Common myeloid progenitor, CD34-positive (primary cell): ENCODE measurements around the gene COL9A3.
"Not testable (repeated sequence)": the region's sequence is repeated elsewhere in the genome, so short reads cannot be mapped to it uniquely, and the experiment has no call there.

ENCODE experiments used
- CTCF ChIA-PET: fragments of 350-600 bp; sonication (Branson Sonifier 250); formaldehyde crosslinking; loops from one replicate; lab custom pipeline; 2021; ENCODE audit warnings: antibody characterized with exemption; lab: Charles Lee
- POLR2A ChIA-PET: fragments of 350-600 bp; sonication (Branson Sonifier 250); formaldehyde crosslinking; loops from one replicate; lab custom pipeline; 2021; ENCODE audit warnings: antibody characterized with exemption; lab: Charles Lee
- DNase-seq, 3 donors: peaks; one replicate each; pipeline versions ENCODE4 v3.0.0 to v3.0.0-alpha.2; 2013
- H3K27ac ChIP-seq, 2 experiments: 1 replicate in 1 of 2; 2 replicates in 1 of 2; pipeline ENCODE4 v1.7.0; 2013; ENCODE audit warnings: inconsistent platforms in 2 of 2, low read length in 2 of 2, mild to moderate bottlenecking in 2 of 2, low read depth in 1 of 2, moderate library complexity in 1 of 2; ENCODE audit not compliant: severe bottlenecking in 2 of 2, insufficient read depth in 1 of 2, poor library complexity in 1 of 2
- H3K27me3 ChIP-seq, 5 experiments: replicated peaks in 2 of 5; 1 replicate in 3 of 5; 2 replicates in 2 of 5; pipeline versions ENCODE4 v1.6.1 to v1.7.0; 2013; ENCODE audit warnings: low read length in 4 of 5, mild to moderate bottlenecking in 2 of 5, moderate library complexity in 2 of 5, inconsistent platforms in 1 of 5; ENCODE audit not compliant: insufficient read depth in 5 of 5, control insufficient read depth in 4 of 5
- H3K36me3 ChIP-seq, 4 experiments: 1 replicate in 2 of 4; 2 replicates in 2 of 4; pipeline versions ENCODE4 v1.6.1 to v1.7.0; 2013; ENCODE audit warnings: low read length in 3 of 4, control low read depth in 1 of 4, mild to moderate bottlenecking in 1 of 4; ENCODE audit not compliant: control insufficient read depth in 4 of 4, insufficient read depth in 4 of 4
- H3K4me1 ChIP-seq, 4 experiments: 1 replicate in 3 of 4; 2 replicates in 1 of 4; pipeline versions ENCODE4 v1.6.1 to v1.7.1; 2013; ENCODE audit warnings: low read length in 3 of 4, mild to moderate bottlenecking in 3 of 4, control low read depth in 1 of 4, inconsistent platforms in 1 of 4, moderate library complexity in 1 of 4; ENCODE audit not compliant: control insufficient read depth in 4 of 4, insufficient read depth in 4 of 4; ENCODE audit errors: control extremely low read depth in 1 of 4
- H3K4me3 ChIP-seq, 7 experiments: 1 replicate in 4 of 7; 2 replicates in 3 of 7; pipeline versions ENCODE4 v1.5.1 to v1.7.0; 2013; ENCODE audit warnings: mild to moderate bottlenecking in 7 of 7, low read length in 6 of 7, moderate library complexity in 6 of 7, inconsistent platforms in 2 of 7, low read depth in 2 of 7, control low read depth in 1 of 7; ENCODE audit not compliant: insufficient read depth in 4 of 7, control insufficient read depth in 1 of 7; ENCODE audit errors: extremely low read depth in 1 of 7
- H3K9me3 ChIP-seq, 5 experiments: 1 replicate in 4 of 5; 2 replicates in 1 of 5; pipeline versions ENCODE4 v1.6.1 to v1.7.1; 2013; ENCODE audit warnings: low read length in 4 of 5, mild to moderate bottlenecking in 2 of 5, inconsistent platforms in 1 of 5, low read depth in 1 of 5, moderate library complexity in 1 of 5; ENCODE audit not compliant: control insufficient read depth in 4 of 5, insufficient read depth in 2 of 5; ENCODE audit errors: control extremely low read depth in 1 of 5
- WGBS: methylation state at CpG from one replicate; pipeline ENCODE4 v1.1.5; 2013; ENCODE audit not compliant: insufficient coverage; 5-methylcytosine and 5-hydroxymethylcytosine counted together

COL9A3 gene

DNA sequence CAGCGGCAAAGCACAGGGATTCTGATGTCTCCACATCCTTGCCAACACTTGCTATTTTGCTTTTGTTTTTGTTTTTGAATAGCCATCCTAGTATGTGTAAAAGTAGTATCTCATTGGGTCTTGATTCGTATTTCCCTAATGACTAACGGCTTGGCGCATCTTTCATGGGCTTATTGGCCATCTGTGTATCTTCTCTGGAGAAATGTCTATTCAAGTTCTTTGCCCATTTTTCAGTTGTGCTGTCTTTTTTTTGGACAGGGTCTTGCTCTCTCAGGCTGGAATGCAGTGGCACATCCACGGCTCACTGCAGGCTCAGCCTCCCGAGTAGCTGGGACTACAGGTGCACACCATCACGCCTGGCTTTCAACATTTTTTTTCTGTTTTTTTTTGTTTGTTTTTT, 27.3 kb downstream of the COL9A3 start:
- no peak for DNase-seq
- WGBS: 100% methylated on average over 2 of the region's 7 CpGs
- Histone ChIP-seq H3K4me1 (no peaks in the 10 kb centered on the region), H3K9me3 (no peaks in the 10 kb centered on the region), H3K4me3 (no peak overlapping the region), H3K27ac (no peak overlapping the region), H3K36me3 (no peaks in the 10 kb centered on the region), H3K27me3 (no peaks in the 10 kb centered on the region)
- CTCF ChIA-PET: no interaction called here
- POLR2A ChIA-PET: no interaction called here

DNA sequence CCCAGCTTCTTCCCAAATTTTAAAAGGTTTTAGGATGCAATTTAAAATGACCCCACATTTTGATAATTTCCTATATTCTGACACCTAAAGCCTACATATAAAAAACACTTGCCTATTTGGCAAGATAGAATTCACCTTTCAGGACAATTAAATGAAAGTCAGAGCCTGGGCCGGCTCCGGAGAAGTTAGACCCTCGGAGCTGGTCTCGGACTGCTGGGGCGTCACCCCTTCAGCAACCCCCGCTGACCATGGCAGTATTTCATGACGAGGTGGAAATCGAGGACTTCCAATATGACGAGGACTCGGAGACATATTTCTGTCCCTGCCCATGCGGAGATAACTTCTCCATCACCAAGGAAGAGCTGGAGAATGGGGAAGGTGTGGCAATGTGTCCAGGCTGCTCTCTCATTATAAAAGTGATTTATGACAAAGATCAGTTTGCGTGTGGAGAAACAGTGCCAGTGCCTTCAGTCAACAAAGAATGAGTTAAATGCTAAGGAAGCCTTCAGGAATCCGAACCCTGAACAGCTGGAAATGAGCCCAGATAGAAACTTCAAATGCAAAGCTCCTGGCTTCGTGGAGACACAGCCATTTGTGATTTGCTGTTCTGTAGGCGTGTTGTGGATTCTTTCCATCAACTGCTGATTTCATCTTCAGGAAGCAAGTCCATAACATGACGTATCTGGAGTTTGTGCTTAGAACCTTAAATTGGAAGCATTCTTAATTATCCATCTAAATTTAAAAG, 28.7 kb downstream of the COL9A3 start:
- ChIA-PET CTCF (interaction anchor here (0.8 to 2.2 kb wide), 3 partner anchors 9 to 23 kb away, joined by 3 to 10 read pairs (median 3); no protein-coding TSS in a partner anchor), POLR2A (no interaction called here)
- no peak overlapping the region for H3K27ac ChIP-seq
- no peaks in the 10 kb centered on the region for H3K27me3 ChIP-seq
- H3K4me3 ChIP-seq: no peak overlapping the region
- no peak for DNase-seq
- H3K36me3 ChIP-seq: peaks cover 0 to 3% (median 1%) of the 10 kb centered on the region in 4 experiments
- 98% methylated on average over 10 of the region's 16 CpGs for WGBS
- no peaks in the 10 kb centered on the region for H3K9me3 ChIP-seq
- H3K4me1 ChIP-seq: no peaks in the 10 kb centered on the region

DNA sequence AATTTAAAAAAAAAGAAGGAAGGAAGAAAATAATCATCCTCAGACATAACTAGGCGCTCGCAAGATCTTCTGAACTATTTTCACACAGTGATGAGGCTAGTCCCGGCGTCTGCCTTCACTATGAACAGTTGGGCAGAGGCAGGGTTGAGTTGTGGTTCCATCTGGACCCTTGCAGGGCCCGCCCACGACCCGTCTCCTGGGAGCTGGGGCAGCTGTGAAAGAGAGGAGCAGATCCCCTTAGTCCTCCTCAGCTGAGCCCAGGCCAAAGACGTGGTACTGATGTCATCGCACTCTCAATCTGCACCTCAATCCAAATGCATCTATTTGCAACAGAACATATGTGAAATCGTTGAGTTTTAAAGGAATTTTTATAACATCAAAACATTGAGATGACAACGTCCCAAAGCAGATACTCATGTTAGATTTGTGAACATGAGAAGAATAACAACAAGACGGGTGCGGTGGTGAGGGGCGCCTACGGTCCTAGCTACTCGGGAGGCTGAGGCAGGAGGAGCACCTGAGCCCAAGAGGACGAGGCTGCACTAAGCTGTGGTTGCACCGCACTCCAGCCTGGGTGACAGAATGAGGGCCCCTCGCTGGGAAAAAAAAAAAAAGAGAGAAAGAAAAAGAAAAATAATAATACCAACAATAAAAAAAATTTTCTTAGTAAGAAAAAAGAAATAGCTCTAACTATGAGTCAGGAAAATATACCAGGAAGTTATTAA, 29.5 kb downstream of the COL9A3 start:
- Histone ChIP-seq H3K9me3 (no peaks in the 10 kb centered on the region), H3K27ac (no peak overlapping the region), H3K4me1 (no peaks in the 10 kb centered on the region), H3K27me3 (no peaks in the 10 kb centered on the region), H3K36me3 (peaks cover 0 to 3% (median 1%) of the 10 kb centered on the region in 4 experiments), H3K4me3 (no peak overlapping the region)
- no peak for DNase-seq
- 97% methylated on average over 6 of the region's 19 CpGs for WGBS
- ChIA-PET CTCF (interaction anchor here (1.1 to 2.2 kb wide), 4 partner anchors 10 to 30 kb away, joined by 3 to 10 read pairs (median 4); partner anchors contain the start of gene COL9A3), POLR2A (no interaction called here)

DNA sequence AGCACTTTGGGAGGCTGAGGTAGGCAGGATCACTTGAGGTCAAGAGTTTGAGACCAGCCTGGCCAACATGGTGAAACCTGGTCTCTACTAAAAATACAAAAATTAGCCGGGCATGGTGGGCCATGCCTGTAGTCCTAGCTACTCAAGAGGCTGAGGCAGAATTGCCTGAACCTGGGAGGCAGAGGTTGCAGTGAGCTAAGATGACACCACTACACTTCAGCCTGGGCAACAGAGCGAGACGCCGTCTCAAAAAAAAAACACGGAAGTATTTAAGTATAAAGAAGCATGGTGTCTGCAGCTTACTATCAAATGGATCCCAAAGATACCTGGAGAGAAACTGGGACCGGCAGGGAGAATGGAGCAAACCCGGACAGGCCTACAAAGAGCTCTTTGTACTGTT, 32.1 kb downstream of the COL9A3 start:
- DNase-seq, H3K4me1 ChIP-seq, H3K27me3 ChIP-seq, POLR2A ChIA-PET, H3K9me3 ChIP-seq, H3K4me3 ChIP-seq, H3K27ac ChIP-seq: not testable (repeated sequence)
- WGBS: 100% methylated on average over 6 of the region's 7 CpGs
- H3K36me3 ChIP-seq: peaks cover 2 to 17% (median 11%) of the 10 kb centered on the region in 4 experiments
- CTCF ChIA-PET: interaction anchor here (0.9 to 2.3 kb wide), 5 partner anchors 8 to 39 kb away, joined by 3 to 8 read pairs (median 4); no protein-coding TSS in a partner anchor

DNA sequence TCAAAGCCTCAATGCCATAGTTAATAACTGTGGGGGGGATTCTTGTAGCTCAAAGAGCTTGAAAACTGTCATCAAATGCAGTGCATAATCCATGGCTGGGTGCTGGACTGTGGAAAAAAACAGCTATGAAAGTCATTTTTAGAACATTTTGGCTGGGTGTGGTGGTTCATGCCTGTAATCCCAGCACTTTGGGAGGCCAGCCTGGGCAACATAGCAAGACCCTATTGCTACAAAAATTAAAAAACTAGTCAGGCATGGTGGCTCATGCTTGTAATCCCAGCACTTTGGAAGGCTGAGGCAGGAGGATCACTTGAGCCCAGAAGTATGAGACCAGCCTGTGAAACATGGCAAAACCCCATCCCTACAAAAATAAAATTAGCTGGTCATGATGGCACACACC, 32.6 kb downstream of the COL9A3 start:
- H3K36me3 ChIP-seq: peaks cover 2 to 22% (median 13%) of the 10 kb centered on the region in 4 experiments
- no peaks in the 10 kb centered on the region for H3K9me3 ChIP-seq
- no peaks in the 10 kb centered on the region for H3K4me1 ChIP-seq
- ChIA-PET CTCF (interaction anchor here (1.2 to 2.3 kb wide), 4 partner anchors 7 to 27 kb away, joined by 3 to 8 read pairs (median 4); no protein-coding TSS in a partner anchor), POLR2A (no interaction called here)
- H3K4me3 ChIP-seq: no peak overlapping the region
- no peak for DNase-seq
- H3K27ac ChIP-seq: no peak overlapping the region
- no peaks in the 10 kb centered on the region for H3K27me3 ChIP-seq

DNA sequence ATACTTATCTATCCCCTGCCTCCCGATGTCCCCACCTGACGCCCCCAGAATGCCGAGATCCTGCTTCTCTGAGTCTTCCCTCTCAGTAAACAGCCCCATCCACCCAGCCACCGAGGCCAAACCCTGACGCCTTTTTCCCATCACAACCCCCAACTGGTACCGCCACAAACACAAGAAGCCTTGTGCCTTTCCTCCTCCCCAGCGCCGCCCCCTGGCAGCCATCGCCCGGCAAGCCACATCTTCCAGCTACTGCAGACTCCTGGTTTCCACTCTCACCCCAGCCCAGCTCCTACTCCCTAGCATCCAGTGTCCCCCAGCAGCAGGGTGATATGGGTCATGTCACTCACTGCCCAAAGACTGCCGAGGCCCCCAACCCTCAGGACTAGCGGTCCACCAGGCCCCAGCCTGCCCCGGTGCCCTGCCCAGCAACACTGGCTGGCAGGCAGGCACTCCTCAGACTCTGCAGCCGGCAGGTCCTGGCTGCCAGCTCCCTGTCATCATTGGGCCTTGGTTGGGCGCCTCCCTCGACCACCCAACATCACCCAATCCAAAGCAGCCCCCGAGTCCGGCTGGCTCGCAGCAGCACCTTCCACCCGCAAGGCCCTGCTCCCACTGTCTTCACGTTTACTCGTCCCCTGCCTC, 33.6 kb downstream of the COL9A3 start:
- ChIA-PET CTCF (interaction anchor here (1.2 to 2.3 kb wide), 2 partner anchors 18 to 28 kb away, joined by 4 to 8 read pairs; no protein-coding TSS in a partner anchor), POLR2A (no interaction called here)
- Histone ChIP-seq H3K9me3 (no peaks in the 10 kb centered on the region), H3K27ac (no peak overlapping the region), H3K36me3 (peaks cover 2 to 24% (median 17%) of the 10 kb centered on the region in 4 experiments), H3K27me3 (no peaks in the 10 kb centered on the region), H3K4me3 (no peak overlapping the region), H3K4me1 (no peaks in the 10 kb centered on the region)
- 95% methylated on average over 18 of the region's 22 CpGs for WGBS
- DNase-seq: no peak
